ENCODE data around the gene ST3GAL5. TPM values are rescaled to one million over a fixed set of nuclear protein-coding genes. Genes with fewer than 3 reads are reported as not detected.
"Not testable (repeated sequence)": the region's sequence is repeated elsewhere in the genome, so short reads cannot be mapped to it uniquely, and the experiment has no call there.

ST3GAL5 gene
- total and polyA plus RNA-seq, 4 experiments from 2014 or later, result 8.0 to 41.7 (median 25.2) TPM

- Histone ChIP-seq H3K27ac (ENCODE audit: low read depth, low read length) (no peak overlapping the region), H3K4me3 (ENCODE audit: low read length in 2 of 2) (no peak overlapping the region), H3K9me3 (ENCODE audit: control insufficient read depth in 1 of 2, low read length in 2 of 2) (no peaks in the 10 kb centered on the region), H3K27me3 (ENCODE audit: insufficient read depth, low read length) (no peaks in the 10 kb centered on the region), H3K4me1 (ENCODE audit: insufficient read depth, low read length) (peaks cover 16% of the 10 kb centered on the region), H3K36me3 (ENCODE audit: insufficient read depth, low read length) (no peaks in the 10 kb centered on the region)
- peak overlapping the region in 1 of 8 donors; percentile 15 for H3K4me3 Mint-ChIP-seq
- no peaks in the 10 kb centered on the region for H3K27me3 Mint-ChIP-seq
- intact Hi-C loops (cut with micrococcal nuclease), result no loop called here
- DNase-seq, result peak in 3 of 5 donors; percentile 8 to 19 (median 16)
- CTCF ChIA-PET (ENCODE audit: partially characterized antibody), result interaction anchor here (0.9 to 3.7 kb wide), 3 partner anchors 11 to 180 kb away, joined by 5 to 26 read pairs (median 7); partner anchors contain the start of gene ST3GAL5
- peak overlapping the region in 6 of 7 donors; percentile 22 to 62 (median 44) for H3K27ac Mint-ChIP-seq
- H3K4me1 Mint-ChIP-seq, result peaks cover 5 to 30% (median 17%) of the 10 kb centered on the region in 4 donors
- no peaks in the 10 kb centered on the region for H3K9me3 Mint-ChIP-seq
- POLR2A ChIA-PET (ENCODE audit: partially characterized antibody), result interaction anchor here (1.0 to 3.5 kb wide), 3 partner anchors 11 to 47 kb away, joined by 3 to 23 read pairs (median 3); partner anchors contain the start of gene ST3GAL5
- H3K36me3 Mint-ChIP-seq, result no peaks in the 10 kb centered on the region
These were observed 11.6 kb upstream of the ST3GAL5 start for GRCh38 chr2:85900366-85900765.

DNA sequence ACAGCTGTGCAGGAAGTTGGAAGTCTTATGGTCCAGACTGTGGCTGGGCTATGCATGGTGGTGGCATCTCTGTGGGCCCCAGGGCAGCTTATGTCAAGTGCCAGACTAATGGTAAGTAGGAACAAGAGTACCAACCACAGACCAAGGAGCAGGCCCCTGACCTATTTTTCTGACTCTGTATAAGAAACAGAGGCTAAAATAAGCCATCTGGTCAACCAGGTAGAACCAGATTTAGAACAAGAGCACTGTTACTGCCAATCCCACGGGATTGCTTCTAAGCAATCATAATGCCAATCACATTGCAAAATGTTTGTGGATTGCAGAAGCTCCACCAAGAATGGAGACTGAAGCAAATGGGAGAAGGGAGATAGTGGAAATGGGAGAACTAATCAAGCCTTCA lies 11.1 kb upstream of the ST3GAL5 start:
- no peaks in the 10 kb centered on the region for H3K9me3 ChIP-seq (ENCODE audit: control insufficient read depth in 1 of 2, low read length in 2 of 2)
- peak overlapping the region in 5 of 7 donors; percentile 22 to 62 (median 46) for H3K27ac Mint-ChIP-seq
- no peaks in the 10 kb centered on the region for H3K36me3 Mint-ChIP-seq
- H3K27me3 ChIP-seq (ENCODE audit: insufficient read depth, low read length), result no peaks in the 10 kb centered on the region
- H3K27ac ChIP-seq (ENCODE audit: low read depth, low read length), result no peak overlapping the region
- peaks cover 16% of the 10 kb centered on the region for H3K4me1 ChIP-seq (ENCODE audit: insufficient read depth, low read length)
- H3K9me3 Mint-ChIP-seq, result peaks cover 0 to 3% (median 0%) of the 10 kb centered on the region in 8 donors
- intact Hi-C loops (cut with micrococcal nuclease), result no loop called here
- no peak for DNase-seq
- CTCF ChIA-PET (ENCODE audit: partially characterized antibody), result interaction anchor here (0.9 to 3.7 kb wide), 3 partner anchors 11 to 180 kb away, joined by 5 to 26 read pairs (median 7); partner anchors contain the start of gene ST3GAL5
- no peaks in the 10 kb centered on the region for H3K36me3 ChIP-seq (ENCODE audit: insufficient read depth, low read length)
- H3K4me3 Mint-ChIP-seq, result peak overlapping the region in 1 of 8 donors; percentile 10
- no peak overlapping the region for H3K4me3 ChIP-seq (ENCODE audit: low read length in 2 of 2)
- H3K4me1 Mint-ChIP-seq, result peaks cover 5 to 30% (median 17%) of the 10 kb centered on the region in 4 donors
- no peaks in the 10 kb centered on the region for H3K27me3 Mint-ChIP-seq
- POLR2A ChIA-PET (ENCODE audit: partially characterized antibody), result interaction anchor here (1.0 to 3.5 kb wide), 3 partner anchors 11 to 46 kb away, joined by 3 to 23 read pairs (median 3); partner anchors contain the start of gene ST3GAL5

GRCh38 chr2:85899284-85899683 lies 10.5 kb upstream of the ST3GAL5 start:
- POLR2A ChIA-PET (ENCODE audit: partially characterized antibody), result interaction anchor here (1.0 to 3.5 kb wide), 2 partner anchors 10 to 30 kb away, joined by 3 to 23 read pairs; partner anchors contain the start of gene ST3GAL5
- H3K27ac Mint-ChIP-seq, result peak overlapping the region in 5 of 7 donors; percentile 1 to 46 (median 26)
- no peak overlapping the region for H3K27ac ChIP-seq (ENCODE audit: low read depth, low read length)

DNA sequence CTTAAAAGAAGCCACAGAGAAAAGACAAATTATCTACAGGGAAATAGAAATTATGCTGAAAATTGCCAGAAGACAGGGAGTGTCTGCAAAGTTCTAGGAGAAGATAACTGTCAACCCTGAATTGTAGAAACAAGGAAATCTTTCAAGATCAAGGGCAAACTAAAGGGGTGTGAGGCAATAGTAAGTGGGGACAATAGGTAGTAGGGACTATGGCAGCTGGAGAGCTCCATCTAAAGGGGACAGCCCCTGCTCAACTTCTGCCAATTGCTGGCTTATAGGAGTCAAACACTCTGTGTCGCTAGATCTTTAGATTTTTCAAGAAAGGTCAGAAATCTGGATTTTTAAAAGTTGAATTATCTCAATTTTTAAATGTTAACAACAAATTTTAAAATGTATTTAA lies 10.1 kb upstream of the ST3GAL5 start:
- Mint-ChIP-seq H3K4me1 (peaks cover 5 to 34% (median 17%) of the 10 kb centered on the region in 4 donors), H3K36me3 (peaks cover 0 to 2% of the 10 kb centered on the region in 2 donors), H3K9me3 (peaks cover 0 to 4% (median 0%) of the 10 kb centered on the region in 8 donors), H3K27me3 (no peaks in the 10 kb centered on the region), H3K4me3 (no peak overlapping the region), H3K27ac (peak overlapping the region in 6 of 7 donors; percentile 0 to 36 (median 14))
- Histone ChIP-seq H3K4me3 (ENCODE audit: low read length in 2 of 2) (no peak overlapping the region), H3K27ac (ENCODE audit: low read depth, low read length) (no peak overlapping the region), H3K9me3 (ENCODE audit: control insufficient read depth in 1 of 2, low read length in 2 of 2) (no peaks in the 10 kb centered on the region), H3K36me3 (ENCODE audit: insufficient read depth, low read length) (no peaks in the 10 kb centered on the region), H3K4me1 (ENCODE audit: insufficient read depth, low read length) (peaks cover 16% of the 10 kb centered on the region), H3K27me3 (ENCODE audit: insufficient read depth, low read length) (no peaks in the 10 kb centered on the region)
- CTCF ChIA-PET (ENCODE audit: partially characterized antibody), result interaction anchor here (3.7 kb wide), 1 partner anchor 10 kb away, joined by 26 read pairs; the partner anchor contains the start of gene ST3GAL5
- intact Hi-C loops (cut with micrococcal nuclease), result no loop called here
- DNase-seq, result no peak
- POLR2A ChIA-PET (ENCODE audit: partially characterized antibody), result interaction anchor here (3.5 kb wide), 1 partner anchor 10 kb away, joined by 23 read pairs; the partner anchor contains the start of gene ST3GAL5

More at GRCh38 chr2:85899284-85899683, 10.5 kb upstream of the ST3GAL5 start:
- H3K9me3 ChIP-seq (ENCODE audit: control insufficient read depth in 1 of 2, low read length in 2 of 2), result no peaks in the 10 kb centered on the region
- intact Hi-C loops (cut with micrococcal nuclease), result no loop called here
- H3K27me3 ChIP-seq (ENCODE audit: insufficient read depth, low read length), result no peaks in the 10 kb centered on the region
- DNase-seq, result no peak
- Mint-ChIP-seq H3K27me3 (no peaks in the 10 kb centered on the region), H3K4me3 (no peak overlapping the region), H3K36me3 (peaks cover 0 to under 1% of the 10 kb centered on the region in 2 donors), H3K4me1 (peaks cover 5 to 30% (median 17%) of the 10 kb centered on the region in 4 donors), H3K9me3 (peaks cover 0 to 3% (median 0%) of the 10 kb centered on the region in 8 donors)
- H3K4me1 ChIP-seq (ENCODE audit: insufficient read depth, low read length), result peaks cover 16% of the 10 kb centered on the region
- no peak overlapping the region for H3K4me3 ChIP-seq (ENCODE audit: low read length in 2 of 2)
- H3K36me3 ChIP-seq (ENCODE audit: insufficient read depth, low read length), result no peaks in the 10 kb centered on the region
- CTCF ChIA-PET (ENCODE audit: partially characterized antibody), result interaction anchor here (3.7 kb wide), 1 partner anchor 10 kb away, joined by 26 read pairs; the partner anchor contains the start of gene ST3GAL5

- H3K4me3 Mint-ChIP-seq; H3K9me3 Mint-ChIP-seq; H3K36me3 ChIP-seq (ENCODE audit: insufficient read depth, low read length); H3K4me3 ChIP-seq (ENCODE audit: low read length in 2 of 2); intact Hi-C loops (cut with micrococcal nuclease); DNase-seq; H3K9me3 ChIP-seq (ENCODE audit: control insufficient read depth in 1 of 2, low read length in 2 of 2); H3K36me3 Mint-ChIP-seq; H3K27me3 Mint-ChIP-seq; H3K27ac ChIP-seq (ENCODE audit: low read depth, low read length); H3K27me3 ChIP-seq (ENCODE audit: insufficient read depth, low read length); POLR2A ChIA-PET (ENCODE audit: partially characterized antibody): not testable (repeated sequence)
- H3K4me1 ChIP-seq (ENCODE audit: insufficient read depth, low read length), result peaks cover 18% of the 10 kb centered on the region
- H3K4me1 Mint-ChIP-seq, result peaks cover 16 to 56% (median 35%) of the 10 kb centered on the region in 4 donors
- H3K27ac Mint-ChIP-seq, result peak overlapping the region in 2 of 7 donors; percentile 1 to 41
- CTCF ChIA-PET (ENCODE audit: partially characterized antibody), result interaction anchor here (0.9 to 1.7 kb wide), 2 partner anchors 67 to 186 kb away, joined by 3 to 6 read pairs; no protein-coding TSS in a partner anchor
These were observed 5.9 kb upstream of the ST3GAL5 start for GRCh38 chr2:85894554-85895278.

DNA sequence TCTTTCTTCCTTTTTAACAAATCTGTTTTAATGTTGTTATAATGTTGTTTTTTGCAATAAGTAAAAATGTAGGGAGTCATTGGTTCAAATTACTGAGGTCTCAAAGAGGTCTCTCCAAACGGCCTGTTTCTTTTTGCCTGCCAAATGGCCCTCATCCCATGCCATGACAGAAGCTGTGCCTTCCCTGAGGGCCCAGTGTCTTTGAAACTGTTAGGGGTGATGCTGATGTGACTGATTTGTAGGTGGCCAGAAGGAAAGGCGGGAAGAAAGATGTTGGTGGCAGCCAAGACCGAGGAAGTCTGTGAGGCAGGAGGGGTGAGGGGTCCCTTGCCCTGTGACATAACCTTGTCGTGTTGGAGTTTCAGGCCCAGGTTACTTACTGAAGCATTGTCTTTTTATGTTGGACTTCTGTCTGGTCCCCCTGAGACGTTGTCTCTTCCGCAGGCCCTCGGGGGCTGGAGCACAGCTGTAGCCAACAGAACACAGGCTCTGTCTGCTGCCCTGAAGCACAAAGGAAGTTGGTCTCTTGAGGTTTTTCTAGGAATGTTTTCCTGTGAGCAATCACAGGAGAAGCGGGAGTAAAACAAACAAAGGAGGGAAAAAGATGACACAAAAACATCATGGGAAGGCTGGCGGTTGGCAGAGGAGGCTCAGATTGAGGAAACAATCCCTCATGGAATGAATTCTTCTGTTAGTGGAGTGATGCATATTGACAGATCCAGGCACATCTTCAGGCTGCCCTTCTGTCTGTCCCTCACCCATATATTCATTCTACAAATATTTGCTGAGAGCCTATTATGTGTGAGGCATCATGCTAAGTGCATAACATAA lies 4.9 kb upstream of the ST3GAL5 start:
- no peaks in the 10 kb centered on the region for H3K9me3 ChIP-seq (ENCODE audit: control insufficient read depth in 1 of 2, low read length in 2 of 2)
- Mint-ChIP-seq H3K4me1 (peaks cover 19 to 52% (median 34%) of the 10 kb centered on the region in 4 donors), H3K36me3 (peaks cover 0 to 6% of the 10 kb centered on the region in 2 donors), H3K27ac (peak overlapping the region in 1 of 7 donors; percentile 13), H3K27me3 (no peaks in the 10 kb centered on the region), H3K4me3 (peak overlapping the region in 2 of 8 donors; percentile 0 to 6), H3K9me3 (peaks cover 0 to 4% (median 1%) of the 10 kb centered on the region in 8 donors)
- H3K27me3 ChIP-seq (ENCODE audit: insufficient read depth, low read length), result no peaks in the 10 kb centered on the region
- ChIA-PET POLR2A (ENCODE audit: partially characterized antibody) (no interaction called here), CTCF (ENCODE audit: partially characterized antibody) (interaction anchor here (8.8 kb wide), 1 partner anchor 186 kb away, joined by 199 read pairs; no protein-coding TSS in a partner anchor)
- no peak for DNase-seq
- H3K4me1 ChIP-seq (ENCODE audit: insufficient read depth, low read length), result peaks cover 18% of the 10 kb centered on the region
- H3K27ac ChIP-seq (ENCODE audit: low read depth, low read length), result no peak overlapping the region
- intact Hi-C loops (cut with micrococcal nuclease), result no loop called here
- H3K4me3 ChIP-seq (ENCODE audit: low read length in 2 of 2), result no peak overlapping the region
- H3K36me3 ChIP-seq (ENCODE audit: insufficient read depth, low read length), result no peaks in the 10 kb centered on the region

Data from CD4-positive, alpha-beta memory T cell (primary cell).